Stomach (tissue), 19 donors: Measurements from ENCODE around the gene TM9SF2. TPM values are rescaled to one million over a fixed set of nuclear protein-coding genes. Genes with fewer than 3 reads are reported as not detected.
"Not testable (repeated sequence)": the region's sequence is repeated elsewhere in the genome, so short reads cannot be mapped to it uniquely, and the experiment has no call there.

Experiments used
- DNase-seq, 2 donors: peaks; one replicate each; pipeline versions ENCODE4 v3.0.0 to v3.0.0-alpha.2; 2013 to 2019
- H3K27ac ChIP-seq, 5 donors: fragments of 200-600 bp in 4 of 5; sonication (generic) in 4 of 5; one replicate each; pipeline ENCODE4 v1.5.1; 2013 to 2019; ENCODE audit warnings: mild to moderate bottlenecking in 1 of 5, moderate library complexity in 1 of 5
- H3K27me3 ChIP-seq, 3 donors: fragments of 200-600 bp; sonication (generic); one replicate each; pipeline ENCODE4 v1.5.1; 2017 to 2019; ENCODE audit warnings: mixed run types in 1 of 3
- H3K36me3 ChIP-seq, 4 donors: fragments of 200-600 bp; sonication (generic); 1 replicate in 3 of 4; 2 replicates in 1 of 4; pipeline ENCODE4 v1.5.1; 2016 to 2019
- H3K4me1 ChIP-seq, 4 donors: fragments of 200-600 bp; sonication (generic); one replicate each; pipeline ENCODE4 v1.5.1; 2016 to 2019
- H3K4me3 ChIP-seq, 4 donors: fragments of 200-600 bp; sonication (generic) in 3 of 4; one replicate each; pipeline ENCODE4 v1.5.1; 2016 to 2019; ENCODE audit warnings: mild to moderate bottlenecking in 1 of 4
- H3K9me3 ChIP-seq, 4 donors: fragments of 200-600 bp; sonication (generic); one replicate each; pipeline ENCODE4 v1.5.1; 2016 to 2019
- CTCF ChIP-seq, 7 experiments: fragments of 450-650 bp in 4 of 7; fragments of 200-600 bp in 3 of 7; sonication (generic) in 3 of 7; IDR thresholded peaks; one replicate each; pipeline ENCODE4 v1.5.1; 2016 to 2019; ENCODE audit warnings: antibody characterized with exemption in 7 of 7, control low read depth in 2 of 7, mild to moderate bottlenecking in 1 of 7
- EP300 ChIP-seq: sonication (generic); formaldehyde crosslinking; IDR thresholded peaks from one replicate; pipeline ENCODE4 v1.6.1; 2017; ENCODE audit warnings: antibody characterized with exemption
- POLR2A ChIP-seq, 4 donors: fragments of 450-650 bp; IDR thresholded peaks; one replicate each; pipeline ENCODE4 v1.6.1; 2016; ENCODE audit warnings: antibody characterized with exemption in 4 of 4, control low read depth in 2 of 4, mild to moderate bottlenecking in 1 of 4, moderate library complexity in 1 of 4
- POLR2AphosphoS5 ChIP-seq, 3 donors: sonication (generic); formaldehyde crosslinking; IDR thresholded peaks; one replicate each; pipeline ENCODE4 v1.6.1; 2016; ENCODE audit warnings: antibody characterized with exemption in 3 of 3
- WGBS, 5 donors: extraction: QIAGEN DNeasy Blood & Tissue Kit in 3 of 5; methylation state at CpG; one replicate each; pipeline versions ENCODE4 v1.1.5 to v1.1.7; 2013 to 2018; 5-methylcytosine and 5-hydroxymethylcytosine counted together
- intact Hi-C: fragments of 100-400 bp; cut with DNase I; formaldehyde crosslinking; loops from one replicate; pipeline ENCODE4 v1.15.1; 2023; ENCODE audit warnings: low total_unique reads
- long read RNA-seq, 10 donors: transcript quantifications; one replicate each; lab custom pipeline, GENCODE V29; 2026
- polyA plus RNA-seq, 3 donors: library from polyadenylated mRNA; stranded (reverse); fragments of 200-250 nt; gene quantifications; one replicate each; pipeline ENCODE4 v1.2.3, GENCODE V29; 2013
- total RNA-seq, 5 donors: library from RNA; depleted of rRNA; stranded (reverse); fragments of >200 nt; gene quantifications; one replicate each; pipeline versions ENCODE4 v1.1.0 to v1.2.3, GENCODE V29; 2014 to 2016
- donor health status: healthy with polysubstance abuse.
- donor health status: Bipolar disorder and iron deficiency.
- donor health status: healthy.

Gene TM9SF2
- total RNA-seq = 100 to 1,000 TPM in 1 of 5 donors, 10 to 100 TPM in 4; 18.1 to 268 (median 31.2) TPM
- polyA plus RNA-seq = 10 to 100 TPM; 22.9 to 56.1 (median 40.8) TPM
- long read RNA-seq, donor 1, transcript TM9SF2-201 (17 exons, 3,430 nt) = major isoform, 6 of 19 reads
- long read RNA-seq, donor 1, partial matches to known transcripts = 13 of 19 reads
- long read RNA-seq, donor 1, other reads (novel, unspliced or antisense) = 0 of 19 reads
- long read RNA-seq, donor 2, transcript TM9SF2-201 (17 exons, 3,430 nt) = major isoform, 60 of 71 reads
- long read RNA-seq, donor 2, partial matches to known transcripts = 11 of 71 reads
- long read RNA-seq, donor 2, other reads (novel, unspliced or antisense) = 0 of 71 reads
- long read RNA-seq, donor 3, transcript TM9SF2-201 (17 exons, 3,430 nt) = major isoform, 29 of 52 reads
- long read RNA-seq, donor 3, partial matches to known transcripts = 23 of 52 reads
- long read RNA-seq, donor 3, other reads (novel, unspliced or antisense) = 0 of 52 reads
- long read RNA-seq, donor 4, transcript TM9SF2-201 (17 exons, 3,430 nt) = major isoform, 6 of 6 reads
- long read RNA-seq, donor 4, partial matches to known transcripts = 0 of 6 reads
- long read RNA-seq, donor 4, other reads (novel, unspliced or antisense) = 0 of 6 reads
- long read RNA-seq, donor 5, transcript TM9SF2-201 (17 exons, 3,430 nt) = major isoform, 37 of 65 reads
- long read RNA-seq, donor 5, partial matches to known transcripts = 28 of 65 reads
- long read RNA-seq, donor 5, other reads (novel, unspliced or antisense) = 0 of 65 reads
- long read RNA-seq, donor 6, transcript TM9SF2-201 (17 exons, 3,430 nt) = major isoform, 82 of 158 reads
- long read RNA-seq, donor 6, partial matches to known transcripts = 70 of 158 reads
- long read RNA-seq, donor 6, other reads (novel, unspliced or antisense) = 6 of 158 reads
- long read RNA-seq, donor 7, transcript TM9SF2-201 (17 exons, 3,430 nt) = major isoform, 36 of 49 reads
- long read RNA-seq, donor 7, partial matches to known transcripts = 13 of 49 reads
- long read RNA-seq, donor 7, other reads (novel, unspliced or antisense) = 0 of 49 reads
- long read RNA-seq, donor 8, transcript TM9SF2-201 (17 exons, 3,430 nt) = major isoform, 35 of 58 reads
- long read RNA-seq, donor 8, partial matches to known transcripts = 23 of 58 reads
- long read RNA-seq, donor 8, other reads (novel, unspliced or antisense) = 0 of 58 reads
- long read RNA-seq, donor 9, transcript TM9SF2-201 (17 exons, 3,430 nt) = major isoform, 18 of 36 reads
- long read RNA-seq, donor 9, partial matches to known transcripts = 18 of 36 reads
- long read RNA-seq, donor 9, other reads (novel, unspliced or antisense) = 0 of 36 reads
- long read RNA-seq, donor 10, transcript TM9SF2-201 (17 exons, 3,430 nt) = major isoform, 19 of 25 reads
- long read RNA-seq, donor 10, partial matches to known transcripts = 6 of 25 reads
- long read RNA-seq, donor 10, other reads (novel, unspliced or antisense) = 0 of 25 reads

DNA sequence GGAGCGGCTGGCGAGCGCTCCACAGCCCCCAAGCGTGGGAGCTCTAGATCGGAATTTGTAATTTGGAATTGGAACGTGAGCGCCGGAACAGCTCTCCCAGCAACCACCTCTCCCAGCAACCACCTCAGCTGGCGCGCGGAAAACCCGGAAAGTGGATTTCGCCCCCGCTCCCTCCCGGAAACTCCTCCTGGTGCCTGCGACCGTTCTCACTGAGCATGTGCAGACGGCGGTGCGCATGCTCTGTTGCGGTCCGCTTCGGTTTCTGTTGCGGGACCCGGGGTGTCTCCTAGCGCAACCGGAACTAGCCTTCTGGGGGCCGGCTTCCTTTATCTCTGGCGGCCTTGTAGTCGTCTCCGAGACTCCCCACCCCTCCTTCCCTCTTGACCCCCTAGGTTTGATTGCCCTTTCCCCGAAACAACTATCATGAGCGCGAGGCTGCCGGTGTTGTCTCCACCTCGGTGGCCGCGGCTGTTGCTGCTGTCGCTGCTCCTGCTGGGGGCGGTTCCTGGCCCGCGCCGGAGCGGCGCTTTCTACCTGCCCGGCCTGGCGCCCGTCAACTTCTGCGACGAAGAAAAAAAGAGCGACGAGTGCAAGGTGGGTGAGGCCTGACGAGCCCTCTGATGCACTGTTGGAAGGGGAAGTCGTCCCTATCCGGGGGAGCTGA, at the start of gene TM9SF2:
Gene TM9SF2, plus strand, starts transcription at position 289 of the 664 bp plus-strand sequence. Its CDS starts 135 bp downstream, at position 424.
- Histone ChIP-seq H3K4me3 (peak within 1 kb of the TSS; percentile 69 to 93 (median 85)), H3K27me3 (no peaks in the 10 kb centered on the region), H3K27ac (peak within 1 kb of the TSS; percentile 93 to 97 (median 94)), H3K9me3 (no peaks in the 10 kb centered on the region), H3K36me3 (no peaks in the 10 kb centered on the region), H3K4me1 (peaks cover 44 to 84% (median 63%) of the 10 kb centered on the region in 4 donors)
- peak; percentile 98 to 99 for DNase-seq
- intact Hi-C loops = loop anchor here (10.0 kb wide), 1 partner anchor 57 kb away; no protein-coding TSS in a partner anchor
- TF ChIP-seq EP300 = no peak
- TF ChIP-seq POLR2A (IDR thresholded peaks at IDR 0.05) = peak in 2 of 4 donors; percentile 22 to 36
- peak in 1 of 7 experiments; percentile 21 for TF ChIP-seq CTCF (IDR thresholded peaks at IDR 0.05)
- peak; percentile 85 to 95 (median 90) for TF ChIP-seq POLR2AphosphoS5 (IDR thresholded peaks at IDR 0.05)
- 0 to 1% (median 1%) methylated on average over 33 to 55 of the region's 55 CpGs for WGBS, 5 donors

DNA sequence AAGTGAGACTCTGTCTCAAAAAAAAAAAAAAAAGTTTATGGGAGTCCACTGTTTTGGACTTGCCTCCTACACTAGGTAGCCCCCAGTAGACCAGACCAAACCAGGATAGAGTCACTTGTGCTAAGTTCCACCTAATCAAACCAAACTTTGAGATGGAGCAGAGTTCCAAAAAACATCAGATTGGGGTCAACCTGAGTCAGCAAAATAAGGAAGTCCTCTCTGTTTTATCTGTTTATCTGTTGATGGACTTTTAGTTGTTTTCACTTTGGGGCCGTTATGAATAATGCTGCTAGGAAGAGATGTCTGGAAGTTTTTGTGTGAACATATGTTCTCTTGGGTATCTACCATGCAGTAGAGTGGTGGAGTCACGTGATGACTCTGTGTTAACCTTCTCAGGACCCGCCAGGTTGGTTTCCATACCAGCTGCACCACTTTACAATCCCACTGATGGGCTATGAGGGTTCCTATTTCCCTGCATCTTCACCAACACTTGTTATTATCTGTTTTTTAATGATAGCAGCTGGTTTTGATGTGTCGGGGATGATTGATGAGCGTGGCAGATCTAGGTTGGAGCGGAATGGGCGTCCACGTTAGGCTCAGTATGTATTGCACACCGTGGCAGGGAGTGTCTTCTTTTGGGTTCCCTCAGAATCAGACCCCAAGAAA, 46.6 kb upstream of the TM9SF2 start:
- no peaks in the 10 kb centered on the region for H3K36me3 ChIP-seq
- 78 to 93% (median 85%) methylated on average over 9 of the region's 9 CpGs for WGBS, 5 donors
- no peaks in the 10 kb centered on the region for H3K4me1 ChIP-seq
- TF ChIP-seq CTCF (IDR thresholded peaks at IDR 0.05) (no peak), POLR2AphosphoS5 (IDR thresholded peaks at IDR 0.05) (no peak)
- intact Hi-C loops = no loop called here
- peaks cover 0 to 9% (median 3%) of the 10 kb centered on the region in 4 donors for H3K9me3 ChIP-seq
- no peak overlapping the region for H3K4me3 ChIP-seq
- no peak for DNase-seq
- H3K27ac ChIP-seq = no peak overlapping the region
- no peaks in the 10 kb centered on the region for H3K27me3 ChIP-seq

- Histone ChIP-seq H3K27ac (no peak overlapping the region), H3K4me3 (no peak overlapping the region), H3K36me3 (no peaks in the 10 kb centered on the region), H3K27me3 (no peaks in the 10 kb centered on the region), H3K4me1 (peaks cover 0 to 2% (median 0%) of the 10 kb centered on the region in 4 donors), H3K9me3 (peaks cover 0 to 8% (median 3%) of the 10 kb centered on the region in 4 donors)
- TF ChIP-seq POLR2A (IDR thresholded peaks at IDR 0.05) = no peak
- TF ChIP-seq EP300 = no peak
- TF ChIP-seq POLR2AphosphoS5 (IDR thresholded peaks at IDR 0.05) = no peak
- TF ChIP-seq CTCF (IDR thresholded peaks at IDR 0.05) = no peak
- DNase-seq = no peak
- WGBS, 5 donors = 81 to 87% (median 86%) methylated on average over 10 of the region's 10 CpGs
- intact Hi-C loops = no loop called here
Measured at GRCh38 chr13:99459099-99459850, 42.0 kb upstream of the TM9SF2 start.

- H3K4me1 ChIP-seq, H3K9me3 ChIP-seq, H3K4me3 ChIP-seq: not testable (repeated sequence)
Measured at GRCh38 chr13:99460802-99461201, 40.5 kb upstream of the TM9SF2 start.

More at GRCh38 chr13:99460802-99461201, 40.5 kb upstream of the TM9SF2 start:
- H3K27me3 ChIP-seq, DNase-seq, H3K27ac ChIP-seq, intact Hi-C loops, H3K36me3 ChIP-seq: not testable (repeated sequence)
- WGBS, 5 donors = 73 to 91% (median 80%) methylated on average over 4 of the region's 4 CpGs
